Gastroesophageal sphincter (tissue), 3 donors: ENCODE measurements around the gene LYPD5.
A peak's percentile ranks its signal among the peaks of the same experiment; 100 is the strongest.

Experiments
- EP300 ChIP-seq: sonication (generic); formaldehyde crosslinking; IDR thresholded peaks from one replicate; pipeline ENCODE4 v1.6.1; 2017; ENCODE audit warnings: antibody characterized with exemption, mild to moderate bottlenecking
- POLR2A ChIP-seq, 2 donors: fragments of 450-650 bp; IDR thresholded peaks; one replicate each; pipeline ENCODE4 v1.6.1; 2017; ENCODE audit warnings: antibody characterized with exemption in 2 of 2, mild to moderate bottlenecking in 2 of 2, moderate library complexity in 1 of 2
- POLR2AphosphoS5 ChIP-seq: sonication (generic); formaldehyde crosslinking; IDR thresholded peaks from one replicate; pipeline ENCODE4 v1.6.1; 2017; ENCODE audit warnings: antibody characterized with exemption
- TF ChIP-seq, protein P1 (sequence below), 4 experiments: fragments of 200-600 bp in 2 of 4; fragments of 450-650 bp in 2 of 4; sonication (generic) in 1 of 4; IDR thresholded peaks; one replicate each; pipeline ENCODE4 v1.5.1; 2017 to 2019; ENCODE audit warnings: antibody characterized with exemption in 4 of 4, mild to moderate bottlenecking in 2 of 4, moderate library complexity in 2 of 4

DNA sequence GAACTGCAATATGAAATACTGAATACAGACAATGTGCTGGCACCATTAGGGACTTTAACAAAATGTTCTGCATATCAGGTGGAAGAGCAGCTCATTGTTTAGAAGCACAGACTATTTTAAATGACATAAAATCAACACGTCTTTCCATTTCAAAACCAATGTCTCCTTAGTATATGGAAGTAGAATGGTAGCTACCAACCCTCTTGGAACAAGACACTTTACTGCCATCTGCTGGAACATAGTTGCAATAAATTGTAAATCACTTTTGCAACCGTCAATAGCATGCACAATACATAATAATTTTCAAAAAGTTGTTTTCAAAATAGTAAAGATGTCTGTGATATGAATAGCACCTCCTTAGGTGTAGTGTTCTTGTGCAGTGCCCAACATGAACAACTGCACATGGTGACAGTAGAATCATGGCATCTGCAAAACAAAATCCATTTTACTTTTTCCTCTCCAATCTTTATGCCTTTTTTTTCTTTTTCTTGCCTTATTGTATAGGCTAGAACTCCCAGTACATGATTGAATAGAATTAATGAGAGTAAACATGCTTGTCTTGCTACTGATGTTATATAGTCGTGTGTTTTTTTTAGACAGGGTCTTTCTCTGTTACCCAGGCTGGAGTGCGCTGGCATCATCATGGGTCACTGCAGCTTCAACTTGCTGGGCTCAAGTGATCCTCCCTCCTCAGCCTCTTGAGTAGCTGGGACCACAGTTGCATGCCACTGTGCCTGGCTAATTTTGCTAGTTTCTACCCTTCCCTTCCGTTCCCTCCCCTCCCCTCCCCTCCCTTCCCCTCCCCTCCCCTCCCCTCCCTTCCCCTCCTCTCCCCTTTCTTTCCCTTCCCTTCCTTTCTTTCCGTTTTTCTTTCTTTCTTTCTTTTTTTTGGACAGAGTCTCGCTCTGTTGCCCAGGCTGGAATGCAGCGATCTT lies 7.8 kb upstream of the LYPD5 start:
- no peak for TF ChIP-seq POLR2A (IDR thresholded peaks at IDR 0.05)
- TF ChIP-seq, protein P1, sequence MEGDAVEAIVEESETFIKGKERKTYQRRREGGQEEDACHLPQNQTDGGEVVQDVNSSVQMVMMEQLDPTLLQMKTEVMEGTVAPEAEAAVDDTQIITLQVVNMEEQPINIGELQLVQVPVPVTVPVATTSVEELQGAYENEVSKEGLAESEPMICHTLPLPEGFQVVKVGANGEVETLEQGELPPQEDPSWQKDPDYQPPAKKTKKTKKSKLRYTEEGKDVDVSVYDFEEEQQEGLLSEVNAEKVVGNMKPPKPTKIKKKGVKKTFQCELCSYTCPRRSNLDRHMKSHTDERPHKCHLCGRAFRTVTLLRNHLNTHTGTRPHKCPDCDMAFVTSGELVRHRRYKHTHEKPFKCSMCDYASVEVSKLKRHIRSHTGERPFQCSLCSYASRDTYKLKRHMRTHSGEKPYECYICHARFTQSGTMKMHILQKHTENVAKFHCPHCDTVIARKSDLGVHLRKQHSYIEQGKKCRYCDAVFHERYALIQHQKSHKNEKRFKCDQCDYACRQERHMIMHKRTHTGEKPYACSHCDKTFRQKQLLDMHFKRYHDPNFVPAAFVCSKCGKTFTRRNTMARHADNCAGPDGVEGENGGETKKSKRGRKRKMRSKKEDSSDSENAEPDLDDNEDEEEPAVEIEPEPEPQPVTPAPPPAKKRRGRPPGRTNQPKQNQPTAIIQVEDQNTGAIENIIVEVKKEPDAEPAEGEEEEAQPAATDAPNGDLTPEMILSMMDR (IDR thresholded peaks at IDR 0.05) = peak; percentile 25 to 51 (median 43)
- no peak for TF ChIP-seq POLR2AphosphoS5
- no peak for TF ChIP-seq EP300
